Measurements from ENCODE around the gene ABCC9. TPM values are rescaled to one million over a fixed set of nuclear protein-coding genes. Genes with fewer than 3 reads are reported as not detected.
"Not testable (repeated sequence)": the region's sequence is repeated elsewhere in the genome, so short reads cannot be mapped to it uniquely, and the experiment has no call there.

Gene ABCC9
- total RNA-seq, 1 donor from 2014 or later, result 24.6 TPM

DNA sequence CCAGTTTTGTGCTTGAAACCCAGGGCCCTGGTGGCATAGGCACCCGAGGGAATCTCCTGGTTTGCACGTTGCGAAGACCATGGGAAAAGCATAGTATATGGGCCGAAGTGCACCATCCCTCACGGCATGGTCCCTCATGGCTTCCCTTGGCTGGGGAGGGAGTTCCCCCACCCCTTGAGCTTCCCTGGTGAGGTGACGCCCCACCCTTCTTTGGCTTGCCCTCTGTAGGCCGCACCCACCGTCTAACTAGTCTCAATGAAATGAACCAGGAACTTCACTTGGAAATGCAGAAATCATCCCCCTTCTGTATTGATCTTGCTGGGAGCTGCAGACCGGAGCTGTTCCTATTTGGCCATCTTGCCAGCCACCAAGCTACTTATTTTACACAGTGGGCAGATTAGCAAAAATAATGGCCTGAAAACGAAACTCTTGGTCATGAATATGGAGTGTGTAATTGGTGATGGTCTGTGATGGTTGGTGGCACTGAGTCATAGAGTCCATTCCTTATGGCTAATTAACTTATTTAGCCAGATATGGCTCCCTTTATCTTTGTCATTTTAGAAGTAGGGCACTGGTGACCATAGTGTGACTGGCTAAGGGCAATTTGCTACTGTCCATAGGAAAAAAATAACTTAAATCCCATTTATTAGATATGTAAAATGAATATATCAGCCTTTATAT is 145.4 kb downstream of the ABCC9 start:
- intact Hi-C loops (cut with DNase I), result no loop called here
- Histone ChIP-seq H3K9me3 (no peaks in the 10 kb centered on the region), H3K27me3 (no peaks in the 10 kb centered on the region), H3K4me3 (no peak overlapping the region), H3K27ac (no peak overlapping the region), H3K36me3 (no peaks in the 10 kb centered on the region), H3K4me1 (no peaks in the 10 kb centered on the region)
- DNase-seq (ENCODE audit: extremely low spot score in 2 of 2), result no peak
- TF ChIP-seq POLR2AphosphoS5 (IDR thresholded peaks at IDR 0.05; ENCODE audit: insufficient read depth in 1 of 2, low read depth in 1 of 2) (no peak), POLR2A (IDR thresholded peaks at IDR 0.05) (no peak)
- TF ChIP-seq, protein P1, sequence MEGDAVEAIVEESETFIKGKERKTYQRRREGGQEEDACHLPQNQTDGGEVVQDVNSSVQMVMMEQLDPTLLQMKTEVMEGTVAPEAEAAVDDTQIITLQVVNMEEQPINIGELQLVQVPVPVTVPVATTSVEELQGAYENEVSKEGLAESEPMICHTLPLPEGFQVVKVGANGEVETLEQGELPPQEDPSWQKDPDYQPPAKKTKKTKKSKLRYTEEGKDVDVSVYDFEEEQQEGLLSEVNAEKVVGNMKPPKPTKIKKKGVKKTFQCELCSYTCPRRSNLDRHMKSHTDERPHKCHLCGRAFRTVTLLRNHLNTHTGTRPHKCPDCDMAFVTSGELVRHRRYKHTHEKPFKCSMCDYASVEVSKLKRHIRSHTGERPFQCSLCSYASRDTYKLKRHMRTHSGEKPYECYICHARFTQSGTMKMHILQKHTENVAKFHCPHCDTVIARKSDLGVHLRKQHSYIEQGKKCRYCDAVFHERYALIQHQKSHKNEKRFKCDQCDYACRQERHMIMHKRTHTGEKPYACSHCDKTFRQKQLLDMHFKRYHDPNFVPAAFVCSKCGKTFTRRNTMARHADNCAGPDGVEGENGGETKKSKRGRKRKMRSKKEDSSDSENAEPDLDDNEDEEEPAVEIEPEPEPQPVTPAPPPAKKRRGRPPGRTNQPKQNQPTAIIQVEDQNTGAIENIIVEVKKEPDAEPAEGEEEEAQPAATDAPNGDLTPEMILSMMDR (IDR thresholded peaks at IDR 0.05), result no peak

DNA sequence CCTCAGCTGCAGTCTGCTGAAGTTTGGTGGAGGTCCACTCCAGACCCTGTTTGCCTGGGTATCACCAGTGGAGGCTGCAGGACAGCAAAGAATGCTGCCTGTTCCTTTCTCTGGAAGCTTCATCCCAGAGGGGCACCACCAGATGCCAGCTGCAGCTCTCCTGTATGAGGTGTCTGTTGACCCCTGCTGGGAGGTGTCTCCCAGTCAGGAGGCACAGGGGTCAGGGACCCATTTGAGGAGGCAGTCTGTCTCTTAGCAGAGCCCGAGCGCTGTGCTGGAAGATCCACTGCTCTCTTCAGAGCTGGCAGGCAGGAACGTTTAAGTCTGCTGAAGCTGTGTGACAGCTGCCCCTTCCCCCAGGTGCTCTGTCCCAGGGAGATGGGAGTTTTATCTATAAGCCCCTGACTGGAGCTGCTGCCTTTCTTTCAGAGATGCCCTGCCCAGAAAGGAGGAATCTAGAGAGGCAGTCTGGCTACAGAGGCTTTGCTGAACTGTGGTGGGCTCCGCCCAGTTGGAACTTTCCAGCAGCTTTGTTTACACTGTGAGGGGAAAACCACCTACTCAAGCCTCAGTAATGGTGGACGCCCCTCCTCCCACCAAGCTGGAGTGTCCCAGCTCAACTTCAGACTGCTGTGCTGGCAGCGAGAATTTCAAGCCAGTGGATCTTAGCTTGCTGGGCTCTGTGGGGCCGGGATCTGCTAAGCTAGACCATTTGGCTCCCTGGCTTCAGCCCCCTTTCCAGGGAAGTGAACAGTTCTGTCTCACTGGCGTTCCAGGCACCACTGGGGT is 146.2 kb downstream of the ABCC9 start:
- H3K27ac ChIP-seq; H3K36me3 ChIP-seq; H3K4me1 ChIP-seq; H3K27me3 ChIP-seq; intact Hi-C loops (cut with DNase I); DNase-seq (ENCODE audit: extremely low spot score in 2 of 2); H3K4me3 ChIP-seq; H3K9me3 ChIP-seq: not testable (repeated sequence)

DNA sequence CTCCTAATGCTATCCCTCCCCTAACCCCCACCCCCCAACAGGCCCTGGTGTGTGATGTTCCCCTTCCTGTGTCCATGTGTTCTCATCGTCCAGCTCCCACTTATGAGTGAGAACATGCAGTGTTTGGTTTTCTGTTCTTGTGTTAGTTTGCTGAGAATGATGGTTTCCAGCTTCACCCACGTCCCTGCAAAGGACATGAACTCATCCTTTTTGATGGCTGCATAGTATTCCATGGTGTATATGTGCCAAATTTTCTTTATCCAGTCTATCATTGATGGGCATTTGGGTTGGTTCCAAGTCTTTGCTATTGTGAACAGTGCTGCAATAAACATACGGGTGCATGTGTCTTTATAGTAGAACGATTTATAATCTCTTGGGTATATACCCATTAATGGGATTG is 151.5 kb downstream of the ABCC9 start:
- H3K4me3 ChIP-seq; H3K27ac ChIP-seq; H3K27me3 ChIP-seq; H3K36me3 ChIP-seq; H3K4me1 ChIP-seq; H3K9me3 ChIP-seq; intact Hi-C loops (cut with DNase I); DNase-seq (ENCODE audit: extremely low spot score in 2 of 2): not testable (repeated sequence)

DNA sequence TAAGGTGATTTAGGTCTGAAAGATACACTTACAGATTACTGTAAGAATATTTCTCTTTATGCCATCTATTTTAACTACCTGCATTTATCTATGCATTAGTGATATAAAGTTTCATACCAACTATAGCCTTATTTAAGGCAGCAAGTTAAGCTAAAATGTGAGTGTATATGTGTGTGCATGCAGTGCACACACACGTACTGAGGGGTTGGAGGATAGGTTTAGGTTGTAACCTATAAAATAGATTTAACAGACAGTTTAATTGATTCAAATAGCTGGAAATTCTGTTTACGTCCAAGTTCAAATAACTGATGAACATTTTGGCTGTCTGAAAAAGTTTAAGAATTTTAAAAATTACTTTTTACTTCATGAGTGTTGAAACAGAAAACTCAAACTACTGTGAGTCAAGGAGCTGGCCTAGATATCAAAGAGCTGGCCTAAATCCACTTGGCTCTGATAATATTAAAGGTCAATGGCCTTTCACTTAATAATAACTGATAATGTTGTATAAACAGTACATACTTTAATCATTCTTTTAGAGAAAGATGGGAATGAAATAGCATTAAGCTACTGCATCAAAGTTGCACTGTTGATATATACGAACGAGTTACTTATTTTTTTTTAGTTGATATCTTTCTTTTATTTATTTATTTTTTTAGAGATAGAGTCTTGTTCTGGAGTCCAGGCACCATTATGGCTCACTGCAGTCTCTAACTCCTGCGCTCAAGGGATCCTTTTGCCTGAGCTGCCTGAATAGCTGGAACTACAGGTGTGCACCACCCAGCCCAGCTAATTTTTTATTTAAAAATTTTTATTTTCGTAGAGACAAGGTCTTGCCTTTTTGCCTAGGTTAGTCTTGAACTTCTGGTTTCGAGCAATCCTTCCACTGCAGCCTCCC is 152.9 kb downstream of the ABCC9 start:
- Histone ChIP-seq H3K4me3 (no peak overlapping the region), H3K27me3 (no peaks in the 10 kb centered on the region), H3K36me3 (no peaks in the 10 kb centered on the region), H3K9me3 (no peaks in the 10 kb centered on the region), H3K4me1 (no peaks in the 10 kb centered on the region), H3K27ac (no peak overlapping the region)
- intact Hi-C loops (cut with DNase I), result no loop called here
- no peak for TF ChIP-seq POLR2AphosphoS5 (IDR thresholded peaks at IDR 0.05; ENCODE audit: insufficient read depth in 1 of 2, low read depth in 1 of 2)
- no peak for TF ChIP-seq POLR2A (IDR thresholded peaks at IDR 0.05)
- TF ChIP-seq, protein P1 (IDR thresholded peaks at IDR 0.05), result no peak
- no peak for DNase-seq (ENCODE audit: extremely low spot score in 2 of 2)

DNA sequence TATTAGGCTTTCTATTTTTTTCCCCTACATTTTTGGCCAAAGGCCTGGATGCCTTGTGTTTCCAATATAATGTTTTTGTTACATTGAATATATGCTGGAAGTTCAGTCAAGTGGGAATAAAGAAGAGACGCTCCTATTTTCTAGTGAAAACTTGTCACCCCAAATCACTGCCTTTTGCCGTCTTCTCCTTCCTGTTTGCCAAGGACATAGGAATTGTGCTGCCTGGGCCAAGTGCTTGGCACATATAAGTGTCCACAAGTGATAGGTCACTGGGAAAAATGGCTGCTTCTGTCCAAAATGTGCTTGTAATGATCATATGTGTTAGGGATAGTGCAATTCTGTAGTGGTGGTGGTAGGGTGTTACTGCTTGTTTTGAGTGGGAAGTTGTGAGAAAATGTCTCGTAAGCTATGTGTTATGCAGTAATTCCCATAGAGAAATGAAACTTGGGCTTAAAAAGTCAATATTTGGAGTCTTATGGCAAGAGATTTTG is 155.1 kb downstream of the ABCC9 start:
- no peaks in the 10 kb centered on the region for H3K4me1 ChIP-seq
- no peak for DNase-seq (ENCODE audit: extremely low spot score in 2 of 2)
- no peaks in the 10 kb centered on the region for H3K9me3 ChIP-seq
- H3K27ac ChIP-seq, result no peak overlapping the region
- no peak for TF ChIP-seq POLR2A (IDR thresholded peaks at IDR 0.05)
- TF ChIP-seq, protein P1 (IDR thresholded peaks at IDR 0.05), result no peak
- TF ChIP-seq POLR2AphosphoS5 (IDR thresholded peaks at IDR 0.05; ENCODE audit: insufficient read depth in 1 of 2, low read depth in 1 of 2), result no peak
- H3K4me3 ChIP-seq, result no peak overlapping the region
- H3K27me3 ChIP-seq, result no peaks in the 10 kb centered on the region
- intact Hi-C loops (cut with DNase I), result no loop called here
- no peaks in the 10 kb centered on the region for H3K36me3 ChIP-seq

DNA sequence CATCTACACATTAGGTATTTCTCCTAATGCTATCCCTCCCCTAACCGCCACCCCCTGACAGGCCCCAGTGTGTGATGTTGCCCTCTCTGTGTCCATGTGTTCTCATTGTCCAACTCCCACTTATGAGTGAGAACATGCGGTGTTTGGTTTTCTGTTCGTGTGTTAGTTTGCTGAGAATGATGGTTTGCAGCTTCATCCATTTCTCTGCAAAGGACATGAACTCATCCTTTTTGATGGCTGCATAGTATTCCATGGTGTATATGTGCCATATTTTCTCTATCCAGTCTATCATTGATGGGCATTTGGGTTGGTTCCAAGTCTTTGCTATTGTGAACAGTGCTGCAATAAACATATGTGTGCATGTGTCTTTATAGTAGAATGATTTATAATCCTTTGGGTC is 158.5 kb downstream of the ABCC9 start:
- H3K4me1 ChIP-seq; H3K36me3 ChIP-seq; intact Hi-C loops (cut with DNase I): not testable (repeated sequence)

More for the DNA sequence above, 158.5 kb downstream of the ABCC9 start:
- not testable (repeated sequence) for H3K4me3 ChIP-seq; H3K27ac ChIP-seq; H3K9me3 ChIP-seq; H3K27me3 ChIP-seq; DNase-seq (ENCODE audit: extremely low spot score in 2 of 2)
